ENCODE measurements around the gene SLIT1.

The SLIT1 gene

DNA sequence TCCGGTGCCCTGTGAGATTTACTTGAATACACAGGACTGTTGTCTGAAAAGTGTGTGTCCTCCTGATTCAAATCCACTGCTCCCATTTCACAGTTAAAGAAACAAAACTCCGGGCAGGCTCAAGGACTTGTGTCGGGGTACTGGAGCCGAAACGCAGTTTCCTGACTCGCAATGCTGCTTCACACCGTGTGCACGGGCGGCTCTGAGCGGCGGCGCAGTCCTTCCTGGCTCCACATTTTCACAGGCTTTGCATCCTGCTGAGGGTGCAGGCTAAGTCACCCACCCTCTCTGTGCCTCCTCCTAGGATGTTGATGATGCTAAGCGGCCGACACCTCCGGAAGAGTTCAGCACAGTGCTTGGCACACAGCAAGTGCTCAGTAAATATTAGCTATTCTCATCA lies 65.4 kb downstream of the SLIT1 start:
- FAIRE-seq: no peak
- DNase-seq (ENCODE audit: insufficient read length, low spot score): no peak

DNA sequence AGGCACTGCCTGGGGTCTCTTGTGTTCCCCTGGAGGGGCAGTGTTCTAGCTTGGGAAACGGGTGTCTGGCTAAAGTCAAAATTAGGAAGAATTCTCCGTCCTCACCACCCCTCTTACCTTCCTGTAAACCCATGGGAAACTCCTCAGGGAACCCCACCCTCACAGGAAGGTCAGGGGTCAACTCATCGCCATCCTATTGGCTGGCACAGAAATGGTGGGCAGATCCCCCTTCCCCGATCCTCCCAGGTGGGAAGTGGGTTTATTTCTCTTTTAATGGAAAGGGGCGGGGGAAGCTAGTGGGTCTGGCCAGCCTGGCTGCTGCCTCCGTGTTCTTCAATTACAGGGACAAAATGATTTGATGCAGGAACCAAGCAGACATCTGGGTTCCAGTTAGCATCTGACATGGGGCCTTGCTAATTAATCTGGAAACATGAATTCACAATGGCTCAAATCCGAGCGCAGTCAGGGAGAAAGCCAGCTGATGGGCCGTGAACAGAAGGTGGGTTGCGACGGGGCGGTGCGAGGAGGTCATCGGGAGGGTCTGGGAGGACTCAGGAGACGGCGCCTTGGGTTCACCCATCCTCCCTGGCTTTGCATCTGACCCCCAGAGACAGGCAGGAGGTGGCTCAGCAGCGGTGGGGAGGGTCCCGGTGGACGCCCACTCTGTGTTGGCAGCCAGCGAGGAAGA lies 66.6 kb downstream of the SLIT1 start:
- DNase-seq (ENCODE audit: insufficient read length, low spot score) (no peak), FAIRE-seq (no peak)

DNA sequence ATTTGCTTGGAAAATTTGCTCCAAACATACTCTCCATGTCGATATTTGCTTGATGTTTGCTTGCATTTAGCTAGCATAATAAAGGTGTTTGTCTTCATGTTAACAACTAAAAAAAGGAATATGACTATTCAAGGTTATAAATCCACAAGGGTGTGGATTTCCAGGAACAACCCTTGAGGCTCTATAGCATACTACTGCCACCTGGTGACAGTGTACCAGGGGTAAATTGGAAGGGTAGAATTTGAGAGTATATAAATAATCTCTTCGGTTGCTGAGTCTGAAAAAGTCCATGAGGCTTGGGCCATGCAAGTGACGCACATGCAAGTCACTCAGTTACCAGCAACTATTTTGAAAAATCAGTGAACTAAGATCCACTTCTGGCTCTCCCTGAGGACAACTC lies 68.4 kb downstream of the SLIT1 start:
- no peak for DNase-seq (ENCODE audit: insufficient read length, low spot score)
- no peak for FAIRE-seq

DNA sequence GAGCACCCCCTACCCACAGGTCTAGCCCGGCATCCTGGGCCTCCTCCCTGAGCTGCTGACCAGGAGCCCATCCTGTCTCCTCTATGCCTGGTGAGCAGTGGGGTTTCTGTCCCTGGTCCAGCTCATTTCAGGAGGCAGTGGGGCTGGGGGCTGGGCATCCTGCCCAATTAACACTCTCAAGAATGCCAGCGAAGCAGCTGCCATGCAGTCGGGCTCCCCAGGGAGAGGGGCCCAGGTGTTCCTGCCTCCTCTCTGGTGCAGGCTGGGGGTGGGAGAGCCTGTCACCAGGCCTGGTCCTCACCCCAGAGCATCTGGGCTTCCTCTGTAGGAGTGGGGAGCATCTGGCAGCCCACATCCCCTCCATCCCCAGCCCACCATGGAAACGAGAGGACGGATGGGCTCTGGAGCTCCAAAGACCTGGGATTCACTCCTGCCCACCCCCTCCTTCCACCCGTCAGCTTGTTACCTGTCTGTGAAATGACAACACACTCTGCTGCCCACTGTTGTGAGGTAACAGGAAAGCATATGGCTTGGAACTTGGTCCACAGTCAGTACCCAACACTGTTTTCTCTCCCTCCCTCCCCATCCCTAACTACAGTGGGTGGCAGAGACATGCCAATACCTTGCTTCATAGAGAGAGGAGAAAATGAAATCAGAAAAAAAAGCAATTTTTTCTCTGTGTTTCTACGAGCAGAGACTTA lies 69.1 kb downstream of the SLIT1 start:
- FAIRE-seq (no peak), DNase-seq (ENCODE audit: insufficient read length, low spot score) (no peak)

DNA sequence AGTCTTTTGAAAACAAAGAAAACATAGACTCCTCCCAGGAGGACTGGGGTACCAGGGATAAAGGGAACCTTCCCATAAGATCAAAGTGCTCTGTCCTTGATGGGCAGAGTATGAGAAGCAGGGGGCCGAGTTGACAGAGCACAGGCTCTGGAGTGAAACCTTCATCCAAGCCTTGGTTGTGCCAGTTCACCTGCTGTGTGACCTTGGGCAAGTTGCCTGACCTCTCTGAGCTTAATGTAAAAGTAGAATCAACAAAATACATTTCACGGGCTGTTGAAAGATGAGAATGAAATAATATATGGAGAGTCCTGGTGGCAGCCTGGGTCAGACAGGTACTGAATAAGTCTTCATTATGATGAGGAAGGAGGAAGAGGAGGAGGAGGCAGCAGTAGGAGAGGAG lies 69.9 kb downstream of the SLIT1 start:
- FAIRE-seq (no peak), DNase-seq (ENCODE audit: insufficient read length, low spot score) (no peak)

GRCh38 chr10:97111615-97112014 lies 74.1 kb downstream of the SLIT1 start:
- FAIRE-seq (no peak), DNase-seq (ENCODE audit: insufficient read length, low spot score) (no peak)

DNA sequence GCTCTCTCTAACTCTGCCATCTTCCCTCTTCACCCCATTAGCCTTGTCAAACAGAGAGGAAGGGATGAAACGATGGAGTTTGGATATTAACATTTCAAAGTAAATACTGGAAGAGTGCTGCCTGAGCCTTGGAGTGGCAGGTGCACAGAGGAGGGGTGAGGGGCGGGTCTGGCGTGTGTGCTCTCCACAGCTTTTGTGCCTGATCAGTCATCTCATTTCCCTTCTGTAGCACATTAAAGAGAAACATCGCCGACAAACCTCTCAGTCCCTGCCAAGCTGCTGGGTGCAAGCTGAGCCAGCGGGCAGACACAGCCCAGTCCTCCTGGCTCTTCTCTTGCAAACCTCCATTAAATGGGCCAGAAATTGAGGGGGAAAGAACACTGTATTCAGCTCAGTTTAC lies 76.2 kb downstream of the SLIT1 start:
- FAIRE-seq: no peak
- DNase-seq (ENCODE audit: insufficient read length, low spot score): no peak

DNA sequence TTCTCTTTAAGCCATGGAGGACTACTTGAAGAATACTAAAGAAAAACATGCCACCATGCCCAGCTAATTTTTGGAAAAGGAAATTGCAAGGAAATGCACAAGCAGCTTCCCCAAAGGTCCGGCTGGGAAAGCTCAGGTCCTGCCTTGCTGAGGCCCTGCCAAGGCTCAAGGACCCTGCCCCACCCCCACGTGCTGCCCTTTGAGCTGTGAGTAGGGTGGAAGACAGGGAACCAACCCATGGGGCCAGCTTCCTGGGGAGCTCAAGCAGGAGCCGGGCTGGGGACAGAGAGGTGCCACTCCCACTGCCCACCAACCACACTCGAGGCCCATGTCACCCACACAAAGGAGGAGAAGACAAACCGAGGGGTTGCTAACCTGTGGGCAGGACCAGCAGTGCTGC lies 78.2 kb downstream of the SLIT1 start:
- DNase-seq (ENCODE audit: insufficient read length, low spot score) (no peak), FAIRE-seq (no peak)

- no peak for DNase-seq (ENCODE audit: insufficient read length, low spot score)
- no peak for FAIRE-seq
Observed at GRCh38 chr10:97106207-97106606, 79.6 kb downstream of the SLIT1 start.

DNA sequence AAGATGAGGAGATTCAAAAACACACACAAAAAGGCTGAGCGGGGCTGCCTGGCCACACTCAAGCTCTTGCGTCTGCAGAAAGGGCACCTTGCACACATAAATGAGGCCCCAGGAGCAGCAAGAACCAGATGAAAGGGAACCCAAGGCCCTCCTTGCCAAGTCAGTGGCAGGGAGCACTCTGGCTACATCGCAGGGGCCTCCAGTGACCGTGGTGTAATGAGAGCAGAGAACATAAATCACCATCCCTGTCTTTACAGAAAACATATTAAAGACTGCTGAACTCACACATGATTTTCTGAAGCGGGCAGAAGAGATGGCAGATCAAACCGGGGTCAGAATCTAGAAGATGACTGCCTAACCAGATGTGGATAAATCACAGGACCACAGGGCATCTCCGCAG lies 80.5 kb downstream of the SLIT1 start:
- DNase-seq (ENCODE audit: insufficient read length, low spot score) (no peak), FAIRE-seq (no peak)

- no peak for DNase-seq (ENCODE audit: insufficient read length, low spot score)
- FAIRE-seq: no peak
Observed at GRCh38 chr10:97103316-97104080, 82.3 kb downstream of the SLIT1 start.

- no peak for FAIRE-seq
Observed at GRCh38 chr10:97102441-97102840, 83.3 kb downstream of the SLIT1 start.

GRCh38 chr10:97101166-97101940 lies 84.4 kb downstream of the SLIT1 start:
- DNase-seq (ENCODE audit: insufficient read length, low spot score) (no peak), FAIRE-seq (no peak)

More at GRCh38 chr10:97102441-97102840, 83.3 kb downstream of the SLIT1 start:
- DNase-seq (ENCODE audit: insufficient read length, low spot score): no peak

- no peak for DNase-seq (ENCODE audit: insufficient read length, low spot score)
- FAIRE-seq: no peak
Observed at GRCh38 chr10:97100657-97101056, 85.1 kb downstream of the SLIT1 start.

GRCh38 chr10:97099868-97100267 lies 85.9 kb downstream of the SLIT1 start:
- no peak for FAIRE-seq
- no peak for DNase-seq (ENCODE audit: insufficient read length, low spot score)

GRCh38 chr10:97099089-97099488 lies 86.7 kb downstream of the SLIT1 start:
- FAIRE-seq: no peak
- no peak for DNase-seq (ENCODE audit: insufficient read length, low spot score)

GRCh38 chr10:97097084-97097433 lies 88.7 kb downstream of the SLIT1 start:
- no peak for DNase-seq (ENCODE audit: insufficient read length, low spot score)
- FAIRE-seq: no peak

DNA sequence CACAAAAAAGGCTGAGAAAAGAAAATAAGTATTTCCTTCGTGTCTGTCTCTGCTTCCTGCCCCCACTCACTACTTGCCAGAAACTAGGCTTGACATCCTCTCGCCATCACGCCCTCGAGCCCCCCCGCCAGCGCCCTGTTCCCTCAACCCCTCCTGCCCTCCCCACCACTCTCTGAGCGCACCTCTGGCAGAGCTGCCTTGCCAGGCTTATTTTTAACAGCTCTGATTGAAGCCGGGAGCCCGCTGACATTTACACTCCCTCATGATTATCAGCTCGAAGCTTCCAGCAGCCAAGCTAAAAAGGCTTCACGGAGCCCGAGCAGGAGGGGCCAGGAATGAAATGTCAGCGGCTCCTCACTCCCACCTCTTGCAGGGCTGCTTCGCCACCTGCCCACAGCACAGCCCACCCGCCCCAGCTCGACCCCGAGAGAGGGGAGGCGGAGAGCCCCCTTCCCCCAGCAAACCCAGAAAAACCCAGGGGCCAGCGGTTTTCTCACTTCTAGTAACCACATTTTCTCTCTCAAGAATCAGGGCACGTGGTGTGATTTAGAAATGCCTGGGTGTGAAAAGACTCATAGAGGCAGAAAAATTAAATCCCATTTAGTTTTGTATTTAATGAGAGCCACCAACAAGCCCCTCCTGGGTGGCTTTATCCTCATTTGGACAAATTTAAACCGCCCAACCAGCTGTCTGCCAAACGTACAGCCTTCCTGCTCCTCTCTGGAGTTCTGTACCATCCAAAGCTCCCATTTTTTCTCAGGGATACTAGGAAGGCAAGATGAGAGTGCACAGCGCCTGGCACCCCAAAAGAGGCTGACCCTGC lies 89.3 kb downstream of the SLIT1 start:
- no peak for FAIRE-seq
- DNase-seq (ENCODE audit: insufficient read length, low spot score): no peak

DNA sequence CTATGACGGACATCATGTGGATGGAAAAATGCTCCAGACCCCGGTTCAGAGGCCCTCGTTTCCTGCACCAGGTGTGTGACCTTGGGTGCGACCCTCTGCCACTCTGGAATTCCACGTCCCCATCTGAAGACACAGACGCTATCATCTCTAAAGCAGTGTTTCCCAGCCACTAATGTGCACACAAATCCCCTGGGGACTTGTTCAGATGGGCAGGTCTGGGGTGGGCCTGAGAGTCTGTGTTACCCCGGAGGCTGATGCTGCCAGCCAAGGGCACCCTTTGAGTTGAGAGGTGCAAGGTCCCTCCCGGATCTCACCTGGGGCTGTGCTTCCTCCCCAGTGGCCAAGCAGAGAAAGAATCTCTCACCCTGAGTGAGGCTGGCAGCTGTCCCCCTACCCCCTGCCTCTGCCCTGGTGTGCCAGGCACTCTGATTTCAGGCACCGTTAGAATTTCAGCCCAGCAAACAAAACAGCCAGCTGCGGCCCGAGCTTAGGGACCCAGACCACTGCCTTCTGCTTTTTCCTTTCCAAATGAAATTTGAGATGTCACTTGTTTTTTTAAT lies 90.0 kb downstream of the SLIT1 start:
- no peak for FAIRE-seq

DNA sequence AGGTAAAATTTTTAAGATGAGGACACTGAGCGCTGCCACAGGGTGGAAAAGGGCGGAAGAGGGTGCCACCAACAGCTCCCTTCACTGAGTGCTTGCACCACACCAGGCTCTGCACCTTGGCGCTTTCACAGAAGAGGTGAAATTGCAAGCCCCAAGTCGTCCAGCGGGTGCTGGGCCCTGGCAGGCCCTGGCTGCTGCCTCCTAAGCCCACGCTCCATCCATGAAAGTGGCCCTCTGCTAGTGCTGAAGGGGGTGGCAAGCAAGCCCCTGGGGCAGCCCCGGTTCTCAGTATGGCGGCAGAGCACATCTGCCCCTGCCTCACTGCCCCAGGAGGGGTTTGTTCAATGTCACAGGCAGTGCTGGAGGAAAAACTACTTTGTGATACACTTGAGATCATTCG lies 95.1 kb downstream of the SLIT1 start:
- DNase-seq (ENCODE audit: insufficient read length, low spot score) (no peak), FAIRE-seq (no peak)

More for the DNA sequence above, 90.0 kb downstream of the SLIT1 start:
- no peak for DNase-seq (ENCODE audit: insufficient read length, low spot score)

Data from HTR-8/SVneo (cell line).